ENCODE data around the gene EMC9. TPM values are rescaled to one million over a fixed set of nuclear protein-coding genes. Genes with fewer than 3 reads are reported as not detected.

EMC9 gene
- total RNA-seq, 1 experiment from 2014 or later: 27.4 TPM

- Histone ChIP-seq H3K9me2 (ENCODE audit: insufficient read depth) (no peaks in the 10 kb centered on the region), H3K79me2 (ENCODE audit: low read depth) (no peaks in the 10 kb centered on the region), H2AFZ (no peak within 1 kb of the TSS), H3K27ac (no peak within 1 kb of the TSS), H3K9me3 (ENCODE audit: insufficient read depth, low read depth) (no peaks in the 10 kb centered on the region), H3K4me2 (no peak within 1 kb of the TSS), H3F3A (ENCODE audit: insufficient read depth, low read depth) (no peaks in the 10 kb centered on the region; the same call in 1 of the 2 replicates), H4K20me1 (ENCODE audit: insufficient read depth) (no peaks in the 10 kb centered on the region), H3K27me3 (ENCODE audit: insufficient read depth, low read depth) (no peaks in the 10 kb centered on the region), H3K36me3 (ENCODE audit: low read depth) (no peaks in the 10 kb centered on the region), H3K4me1 (replicated peaks; ENCODE audit: insufficient read depth) (no peaks in the 10 kb centered on the region), H3K4me3 (no peak within 1 kb of the TSS)
- intact Hi-C loops (cut with micrococcal nuclease; ENCODE audit: unreplicated experiment): no loop called here
- CTCF ChIA-PET: no interaction called here
- no TSS peak for BruUV-seq (replicated peaks)
- POLR2A ChIA-PET (ENCODE audit: unreplicated experiment): no interaction called here
- TF ChIP-seq EZH2 (IDR thresholded peaks at IDR 0.05; ENCODE audit: low read depth) (no peak), CTCF (conservative IDR thresholded peaks at IDR 0.05) (no peak)
- DNase-seq: no peak
Observed at GRCh38 chr14:24171422-24172260, 30.2 kb upstream of the EMC9 start, which contains the start of gene REC8. REC8 (plus strand) TSS chr14:24172080; CDS start chr14:24172553, 473 bp downstream.

DNA sequence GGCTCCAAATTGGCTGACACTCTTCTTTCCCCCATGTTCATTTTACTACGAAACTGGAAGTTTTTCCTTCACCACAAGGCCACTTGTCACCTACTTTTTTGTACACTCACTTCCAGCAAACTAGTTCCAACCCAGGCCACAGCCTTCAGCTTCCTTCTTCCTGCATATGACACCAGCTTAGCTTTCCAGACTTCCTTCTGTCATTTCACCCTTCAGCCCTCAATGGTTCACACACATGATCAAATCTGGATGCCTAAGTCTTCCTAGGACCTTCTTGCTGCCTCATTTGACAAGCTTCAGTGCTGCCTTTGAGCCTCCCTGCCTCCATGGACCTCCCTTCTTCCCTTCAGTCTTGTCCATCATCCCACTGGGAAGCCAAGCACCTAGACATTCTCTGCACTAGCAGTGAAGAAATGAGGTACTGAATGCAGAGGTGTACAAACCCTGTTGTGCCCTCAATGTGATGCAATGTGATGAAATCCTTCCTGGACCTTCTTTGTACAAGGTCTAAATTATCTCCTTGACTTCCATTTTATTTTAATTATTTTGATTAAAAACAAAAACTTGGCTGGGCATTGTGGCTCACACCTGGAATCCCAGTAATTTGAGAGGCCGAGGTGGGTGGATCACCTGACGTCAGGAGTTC is 26.2 kb upstream of the EMC9 start:
- Histone ChIP-seq H3F3A (ENCODE audit: insufficient read depth, low read depth) (no peaks in the 10 kb centered on the region), H3K27ac (no peak overlapping the region), H3K4me3 (no peak overlapping the region), H3K4me1 (replicated peaks; ENCODE audit: insufficient read depth) (no peaks in the 10 kb centered on the region), H3K9me2 (ENCODE audit: insufficient read depth) (no peaks in the 10 kb centered on the region), H3K36me3 (ENCODE audit: low read depth) (no peaks in the 10 kb centered on the region), H3K4me2 (no peak overlapping the region), H4K20me1 (ENCODE audit: insufficient read depth) (no peaks in the 10 kb centered on the region), H3K9me3 (ENCODE audit: insufficient read depth, low read depth) (no peaks in the 10 kb centered on the region), H3K27me3 (ENCODE audit: insufficient read depth, low read depth) (no peaks in the 10 kb centered on the region), H2AFZ (no peak overlapping the region), H3K79me2 (ENCODE audit: low read depth) (no peaks in the 10 kb centered on the region)
- CTCF ChIA-PET: no interaction called here
- TF ChIP-seq EZH2 (IDR thresholded peaks at IDR 0.05; ENCODE audit: low read depth): no peak
- no peak for TF ChIP-seq CTCF (conservative IDR thresholded peaks at IDR 0.05)
- intact Hi-C loops (cut with micrococcal nuclease; ENCODE audit: unreplicated experiment): no loop called here
- POLR2A ChIA-PET (ENCODE audit: unreplicated experiment): interaction anchor here (0.6 kb wide), 1 partner anchor 500 kb away, joined by 5 read pairs; no protein-coding TSS in a partner anchor
- no TSS peak for BruUV-seq (replicated peaks)
- DNase-seq: no peak

GRCh38 chr14:24165785-24166184 is 24.4 kb upstream of the EMC9 start:
- Histone ChIP-seq H3K27me3 (ENCODE audit: insufficient read depth, low read depth) (no peaks in the 10 kb centered on the region), H3F3A (ENCODE audit: insufficient read depth, low read depth) (no peaks in the 10 kb centered on the region), H3K79me2 (ENCODE audit: low read depth) (no peaks in the 10 kb centered on the region), H3K36me3 (ENCODE audit: low read depth) (no peaks in the 10 kb centered on the region), H3K4me2 (no peak overlapping the region), H3K4me1 (replicated peaks; ENCODE audit: insufficient read depth) (peaks cover 9% of the 10 kb centered on the region), H3K4me3 (no peak overlapping the region), H3K9me3 (ENCODE audit: insufficient read depth, low read depth) (no peaks in the 10 kb centered on the region), H4K20me1 (ENCODE audit: insufficient read depth) (no peaks in the 10 kb centered on the region), H3K27ac (no peak overlapping the region), H3K9me2 (ENCODE audit: insufficient read depth) (no peaks in the 10 kb centered on the region), H2AFZ (no peak overlapping the region)
- no peak for DNase-seq
- intact Hi-C loops (cut with micrococcal nuclease; ENCODE audit: unreplicated experiment): no loop called here
- TF ChIP-seq EZH2 (IDR thresholded peaks at IDR 0.05; ENCODE audit: low read depth) (no peak), CTCF (conservative IDR thresholded peaks at IDR 0.05) (no peak)
- no TSS peak for BruUV-seq (replicated peaks)
- POLR2A ChIA-PET (ENCODE audit: unreplicated experiment): no interaction called here
- CTCF ChIA-PET: no interaction called here

Measured in PC-9 (cell line).